SK-N-SH (cell line): ENCODE results near the gene TMEM116.

Experiments used
- ELF1 ChIP-seq: IDR thresholded peaks from 2 replicates; pipeline ENCODE4 v1.4.0; 2012
- EZH2phosphoT487 ChIP-seq: fragments of 200-600 bp; sonication (generic); IDR thresholded peaks from 2 replicates; pipeline ENCODE4 v1.6.1; 2017; ENCODE audit warnings: low read depth, mixed run types, mild to moderate bottlenecking, antibody characterized with exemption, moderate library complexity, borderline replicate concordance
- FOSL2 ChIP-seq: IDR thresholded peaks from 2 replicates; pipeline ENCODE4 v1.4.0; 2012; ENCODE audit warnings: low read depth, mild to moderate bottlenecking, moderate library complexity, borderline replicate concordance
- GABPA ChIP-seq: IDR thresholded peaks from 2 replicates; pipeline ENCODE4 v1.4.0; 2012; ENCODE audit warnings: low read depth, mild to moderate bottlenecking
- GATA2 ChIP-seq: sonication (generic); formaldehyde crosslinking; IDR thresholded peaks from 2 replicates; pipeline ENCODE4 v1.5.0; 2020; ENCODE audit warnings: mild to moderate bottlenecking, missing genetic modification reagents
- JUND ChIP-seq: IDR thresholded peaks from 2 replicates; pipeline ENCODE4 v1.4.0; 2012
- MAX ChIP-seq: IDR thresholded peaks from 2 replicates; pipeline ENCODE4 v1.4.0; 2012; ENCODE audit warnings: low read depth
- MEF2A ChIP-seq: IDR thresholded peaks from 2 replicates; pipeline ENCODE4 v1.4.0; 2012; ENCODE audit warnings: low read depth, borderline replicate concordance
- RFX5 ChIP-seq: IDR thresholded peaks from 2 replicates; pipeline ENCODE4 v1.6.1; 2012; ENCODE audit warnings: mild to moderate bottlenecking, improper control_type of control experiment, low read length
- USF2 ChIP-seq: fragments of 150-350 bp; IDR thresholded peaks from 2 replicates; pipeline ENCODE4 v1.6.1; 2017; ENCODE audit warnings: antibody characterized with exemption, low read length, low read depth, borderline replicate concordance
- TF ChIP-seq, protein P1 (sequence below): fragments of 200-600 bp; sonication (generic); IDR thresholded peaks from 2 replicates; pipeline ENCODE4 v1.6.1; 2017; ENCODE audit warnings: antibody characterized with exemption, mild to moderate bottlenecking, moderate library complexity
- TF ChIP-seq, protein P2 (sequence below): IDR thresholded peaks from 2 replicates; pipeline ENCODE4 v1.4.0; 2012; ENCODE audit warnings: low read depth, borderline replicate concordance
- TF ChIP-seq, protein P3 (sequence below): IDR thresholded peaks from 2 replicates; pipeline ENCODE4 v1.6.1; 2012; ENCODE audit warnings: mild to moderate bottlenecking, low read depth, low read length, moderate library complexity

- TF ChIP-seq RFX5: no peak
- TF ChIP-seq EZH2phosphoT487: no peak
- no peak for TF ChIP-seq ELF1
- no peak for TF ChIP-seq USF2
- TF ChIP-seq, protein P1, sequence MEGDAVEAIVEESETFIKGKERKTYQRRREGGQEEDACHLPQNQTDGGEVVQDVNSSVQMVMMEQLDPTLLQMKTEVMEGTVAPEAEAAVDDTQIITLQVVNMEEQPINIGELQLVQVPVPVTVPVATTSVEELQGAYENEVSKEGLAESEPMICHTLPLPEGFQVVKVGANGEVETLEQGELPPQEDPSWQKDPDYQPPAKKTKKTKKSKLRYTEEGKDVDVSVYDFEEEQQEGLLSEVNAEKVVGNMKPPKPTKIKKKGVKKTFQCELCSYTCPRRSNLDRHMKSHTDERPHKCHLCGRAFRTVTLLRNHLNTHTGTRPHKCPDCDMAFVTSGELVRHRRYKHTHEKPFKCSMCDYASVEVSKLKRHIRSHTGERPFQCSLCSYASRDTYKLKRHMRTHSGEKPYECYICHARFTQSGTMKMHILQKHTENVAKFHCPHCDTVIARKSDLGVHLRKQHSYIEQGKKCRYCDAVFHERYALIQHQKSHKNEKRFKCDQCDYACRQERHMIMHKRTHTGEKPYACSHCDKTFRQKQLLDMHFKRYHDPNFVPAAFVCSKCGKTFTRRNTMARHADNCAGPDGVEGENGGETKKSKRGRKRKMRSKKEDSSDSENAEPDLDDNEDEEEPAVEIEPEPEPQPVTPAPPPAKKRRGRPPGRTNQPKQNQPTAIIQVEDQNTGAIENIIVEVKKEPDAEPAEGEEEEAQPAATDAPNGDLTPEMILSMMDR: no peak
- TF ChIP-seq MAX: no peak
- TF ChIP-seq GATA2 (CRISPR knock-in tag): no peak
- no peak for TF ChIP-seq MEF2A
- TF ChIP-seq GABPA: no peak
- TF ChIP-seq, protein P2, sequence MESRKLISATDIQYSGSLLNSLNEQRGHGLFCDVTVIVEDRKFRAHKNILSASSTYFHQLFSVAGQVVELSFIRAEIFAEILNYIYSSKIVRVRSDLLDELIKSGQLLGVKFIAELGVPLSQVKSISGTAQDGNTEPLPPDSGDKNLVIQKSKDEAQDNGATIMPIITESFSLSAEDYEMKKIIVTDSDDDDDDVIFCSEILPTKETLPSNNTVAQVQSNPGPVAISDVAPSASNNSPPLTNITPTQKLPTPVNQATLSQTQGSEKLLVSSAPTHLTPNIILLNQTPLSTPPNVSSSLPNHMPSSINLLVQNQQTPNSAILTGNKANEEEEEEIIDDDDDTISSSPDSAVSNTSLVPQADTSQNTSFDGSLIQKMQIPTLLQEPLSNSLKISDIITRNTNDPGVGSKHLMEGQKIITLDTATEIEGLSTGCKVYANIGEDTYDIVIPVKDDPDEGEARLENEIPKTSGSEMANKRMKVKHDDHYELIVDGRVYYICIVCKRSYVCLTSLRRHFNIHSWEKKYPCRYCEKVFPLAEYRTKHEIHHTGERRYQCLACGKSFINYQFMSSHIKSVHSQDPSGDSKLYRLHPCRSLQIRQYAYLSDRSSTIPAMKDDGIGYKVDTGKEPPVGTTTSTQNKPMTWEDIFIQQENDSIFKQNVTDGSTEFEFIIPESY: no peak
- no peak for TF ChIP-seq JUND
- TF ChIP-seq, protein P3, sequence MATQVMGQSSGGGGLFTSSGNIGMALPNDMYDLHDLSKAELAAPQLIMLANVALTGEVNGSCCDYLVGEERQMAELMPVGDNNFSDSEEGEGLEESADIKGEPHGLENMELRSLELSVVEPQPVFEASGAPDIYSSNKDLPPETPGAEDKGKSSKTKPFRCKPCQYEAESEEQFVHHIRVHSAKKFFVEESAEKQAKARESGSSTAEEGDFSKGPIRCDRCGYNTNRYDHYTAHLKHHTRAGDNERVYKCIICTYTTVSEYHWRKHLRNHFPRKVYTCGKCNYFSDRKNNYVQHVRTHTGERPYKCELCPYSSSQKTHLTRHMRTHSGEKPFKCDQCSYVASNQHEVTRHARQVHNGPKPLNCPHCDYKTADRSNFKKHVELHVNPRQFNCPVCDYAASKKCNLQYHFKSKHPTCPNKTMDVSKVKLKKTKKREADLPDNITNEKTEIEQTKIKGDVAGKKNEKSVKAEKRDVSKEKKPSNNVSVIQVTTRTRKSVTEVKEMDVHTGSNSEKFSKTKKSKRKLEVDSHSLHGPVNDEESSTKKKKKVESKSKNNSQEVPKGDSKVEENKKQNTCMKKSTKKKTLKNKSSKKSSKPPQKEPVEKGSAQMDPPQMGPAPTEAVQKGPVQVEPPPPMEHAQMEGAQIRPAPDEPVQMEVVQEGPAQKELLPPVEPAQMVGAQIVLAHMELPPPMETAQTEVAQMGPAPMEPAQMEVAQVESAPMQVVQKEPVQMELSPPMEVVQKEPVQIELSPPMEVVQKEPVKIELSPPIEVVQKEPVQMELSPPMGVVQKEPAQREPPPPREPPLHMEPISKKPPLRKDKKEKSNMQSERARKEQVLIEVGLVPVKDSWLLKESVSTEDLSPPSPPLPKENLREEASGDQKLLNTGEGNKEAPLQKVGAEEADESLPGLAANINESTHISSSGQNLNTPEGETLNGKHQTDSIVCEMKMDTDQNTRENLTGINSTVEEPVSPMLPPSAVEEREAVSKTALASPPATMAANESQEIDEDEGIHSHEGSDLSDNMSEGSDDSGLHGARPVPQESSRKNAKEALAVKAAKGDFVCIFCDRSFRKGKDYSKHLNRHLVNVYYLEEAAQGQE: no peak
- no peak for TF ChIP-seq FOSL2
Measured at GRCh38 chr12:112007945-112008344, 5.0 kb downstream of the TMEM116 start.
